HS-5 (cell line): ENCODE results near the gene BRDT.
"Not testable (repeated sequence)": the region's sequence is repeated elsewhere in the genome, so short reads cannot be mapped to it uniquely, and the experiment has no call there.

Experiments
- DNase-seq: peaks from one replicate; pipeline ENCODE4 v3.0.0-alpha.2; 2012; ENCODE audit warnings: low read depth

The BRDT gene

DNA sequence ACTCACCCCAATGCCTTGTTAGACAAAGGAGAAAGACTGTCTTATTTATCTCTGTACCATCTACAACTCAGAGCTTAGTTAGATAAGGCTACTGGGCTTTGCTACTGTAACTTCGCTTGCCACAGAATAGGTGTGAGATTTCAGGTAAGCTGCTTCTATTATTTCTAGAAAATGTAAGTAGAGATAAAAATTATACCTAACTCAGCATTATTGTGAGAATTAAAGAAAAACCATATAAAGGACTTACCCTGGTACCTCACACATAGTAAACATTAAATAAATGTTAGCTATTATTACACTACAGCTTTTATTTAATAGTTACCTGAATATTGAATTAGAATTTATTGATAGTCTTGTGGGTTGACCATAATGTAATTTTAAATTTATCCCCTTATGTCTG is 44.1 kb downstream of the BRDT start:
- DNase-seq: no peak

DNA sequence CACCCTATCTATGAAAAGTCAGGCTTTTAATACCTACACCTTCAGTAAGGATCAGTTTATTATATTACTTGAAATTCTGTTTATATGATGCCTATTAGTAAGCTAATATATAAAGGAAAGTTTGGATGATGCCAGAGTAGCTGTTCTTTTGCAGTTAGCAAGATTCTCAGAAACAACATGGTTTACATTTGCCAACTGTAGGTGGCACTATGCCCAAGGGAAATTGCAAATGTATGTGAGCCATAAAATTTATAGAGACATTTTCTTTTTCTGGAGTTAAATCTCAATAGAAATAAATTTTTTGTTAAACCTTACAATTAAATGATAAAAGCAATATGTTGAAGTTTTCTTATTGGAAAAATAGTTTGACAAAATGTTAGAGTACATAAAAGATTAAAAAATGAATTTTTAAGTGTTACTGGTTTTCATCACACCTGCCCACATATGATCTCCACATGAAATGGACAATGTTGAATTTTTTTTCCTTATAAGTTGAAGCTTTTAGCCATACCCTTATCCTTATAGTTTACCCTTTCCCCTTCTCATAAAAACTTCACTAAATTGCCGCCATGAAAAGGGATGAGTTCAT is 48.5 kb downstream of the BRDT start:
- DNase-seq: peak; percentile 28

- DNase-seq: no peak
These were observed 54.9 kb downstream of the BRDT start for GRCh38 chr1:92004129-92004528.

DNA sequence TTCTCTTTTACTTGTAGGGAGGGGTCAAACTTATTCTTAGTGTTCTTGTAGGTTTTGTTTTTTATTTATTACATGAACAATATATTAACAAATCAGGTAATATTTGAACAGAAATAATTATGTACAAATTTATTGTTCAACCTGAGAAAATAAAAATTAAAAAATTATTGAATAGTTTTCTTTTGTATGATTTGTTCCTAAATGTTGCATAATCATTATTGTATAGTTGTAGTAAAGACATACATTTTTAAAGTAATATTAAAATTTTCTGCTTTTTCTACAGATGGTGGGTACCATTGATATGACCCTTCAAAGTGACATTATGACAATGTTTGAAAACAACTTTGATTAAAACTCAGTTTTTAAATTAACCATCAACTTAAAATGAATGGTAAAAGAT is 64.7 kb downstream of the BRDT start:
- DNase-seq: no peak

DNA sequence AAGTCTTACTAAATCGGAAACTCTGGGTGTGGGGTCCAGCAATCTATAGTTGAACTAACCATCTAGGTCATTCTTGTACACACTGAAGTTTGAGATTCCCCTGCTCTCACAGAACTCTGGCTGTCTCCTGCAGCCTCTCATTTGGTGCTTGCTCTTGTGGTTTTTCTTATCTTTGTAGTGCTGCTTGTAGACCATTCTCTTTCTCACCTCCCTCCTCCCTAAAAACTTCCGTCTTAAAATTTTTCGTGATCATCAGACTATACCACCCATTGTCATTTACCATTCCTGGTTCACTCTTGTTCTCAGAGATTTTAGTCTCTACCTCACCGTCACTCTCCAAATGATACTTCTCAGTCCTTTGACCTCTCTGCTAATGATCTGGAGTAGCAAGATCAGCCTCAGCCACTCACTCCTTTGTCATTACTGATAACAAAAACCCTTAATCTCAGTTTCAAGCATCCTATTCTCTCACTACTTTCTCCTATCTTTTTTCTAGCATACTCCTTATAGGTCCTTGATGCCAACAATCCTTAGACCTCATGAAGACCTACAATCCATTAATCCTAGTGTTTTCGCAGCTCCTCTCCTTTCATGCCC is 67.6 kb downstream of the BRDT start:
- DNase-seq: no peak

- DNase-seq: no peak
These were observed 68.5 kb downstream of the BRDT start for GRCh38 chr1:92017656-92018055.

GRCh38 chr1:92026042-92026441 is 76.8 kb downstream of the BRDT start:
- not testable (repeated sequence) for DNase-seq

DNA sequence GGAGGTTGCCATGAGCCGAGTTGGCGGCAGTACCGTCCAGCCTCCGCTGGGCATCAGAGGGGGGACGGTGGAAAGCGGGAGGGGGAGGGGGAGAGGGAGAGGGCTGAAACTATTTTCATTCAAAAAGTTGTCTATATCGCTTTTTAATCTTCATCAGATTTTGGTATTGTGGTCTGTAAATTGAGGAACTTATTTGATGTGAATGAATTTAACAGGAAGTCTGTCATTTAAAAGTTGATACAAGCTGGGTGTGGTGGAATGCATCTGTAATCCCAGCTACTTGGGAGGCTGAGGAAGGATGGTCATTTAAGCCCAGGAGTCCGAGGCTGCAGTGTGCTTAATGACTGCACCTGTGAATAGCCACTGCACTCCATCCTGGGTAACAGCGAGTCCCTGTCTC is 77.6 kb downstream of the BRDT start:
- DNase-seq: no peak

DNA sequence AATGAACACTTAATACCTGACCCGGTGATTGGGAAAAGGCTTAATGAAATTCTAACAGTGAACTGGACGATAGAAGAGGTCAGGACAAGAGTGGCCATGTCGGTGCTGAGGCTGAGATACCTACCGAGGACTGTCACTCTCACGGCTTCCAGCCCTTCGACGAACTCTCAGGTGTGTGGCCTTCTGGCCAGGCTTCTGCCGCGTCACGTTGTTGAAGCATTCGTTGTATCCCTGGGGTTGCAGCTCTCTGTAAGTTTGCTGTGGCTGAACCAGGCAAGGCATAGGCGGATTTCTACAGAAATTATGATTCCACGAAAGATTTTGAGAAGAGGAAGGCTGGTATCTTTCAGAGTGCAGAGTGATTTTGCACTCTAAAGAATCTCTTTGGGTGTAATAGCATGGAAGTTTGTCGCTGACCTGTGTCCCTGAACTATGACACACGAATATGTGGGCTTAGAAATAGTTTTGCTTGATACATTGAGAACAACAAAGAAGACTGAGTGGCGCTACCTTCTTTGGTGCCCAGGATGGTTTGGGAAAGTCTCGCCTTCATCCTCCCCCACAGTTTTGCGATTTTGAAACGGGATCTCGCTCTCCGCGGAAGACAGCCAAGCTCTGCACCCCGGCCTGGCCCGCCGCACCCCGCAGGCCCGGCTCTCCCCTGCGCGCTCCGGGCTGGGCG is 80.2 kb downstream of the BRDT start:
- DNase-seq: no peak

DNA sequence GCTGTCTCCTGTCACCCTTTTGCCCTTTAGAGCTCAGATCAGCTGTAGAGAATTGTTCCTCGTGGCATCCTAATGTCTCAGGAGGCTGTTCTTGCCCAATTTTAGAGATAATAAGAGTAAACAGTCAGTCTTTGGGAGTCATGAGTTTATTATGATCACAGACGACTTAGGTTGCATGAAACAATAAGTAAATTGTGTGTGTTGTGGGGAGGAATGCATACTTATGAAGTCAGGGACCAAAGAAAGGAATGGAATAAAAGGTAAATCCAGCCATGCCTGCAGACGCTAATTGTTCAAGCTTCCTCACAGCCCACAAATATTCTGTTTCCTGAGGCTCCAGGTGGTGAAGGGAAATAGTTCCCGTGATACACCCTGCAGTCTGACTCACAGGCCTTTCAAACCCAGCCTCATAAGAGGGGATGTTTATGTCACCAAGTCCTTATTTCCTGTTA is 81.5 kb downstream of the BRDT start:
- no peak for DNase-seq

- DNase-seq: no peak
These were observed 82.3 kb downstream of the BRDT start for GRCh38 chr1:92031281-92032110.

DNA sequence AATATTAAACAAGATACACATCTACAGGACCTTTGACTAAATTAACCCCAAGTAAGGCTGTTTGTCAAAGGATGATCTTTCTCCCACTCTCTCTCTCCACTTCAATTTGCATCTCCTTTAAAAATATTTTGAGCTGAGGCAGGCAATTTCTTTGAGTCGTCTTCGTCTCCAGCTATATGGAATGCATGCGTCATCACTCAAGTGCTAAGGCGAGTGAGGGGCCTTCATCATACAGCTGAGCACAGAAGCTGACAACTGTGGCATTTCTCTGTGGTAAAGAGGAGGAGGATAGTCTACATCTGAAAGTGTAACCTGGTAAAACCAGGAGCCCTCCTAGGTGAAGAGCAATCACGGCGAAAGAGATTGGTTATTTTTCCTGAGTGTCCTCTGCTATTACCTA is 88.2 kb downstream of the BRDT start:
- no peak for DNase-seq

DNA sequence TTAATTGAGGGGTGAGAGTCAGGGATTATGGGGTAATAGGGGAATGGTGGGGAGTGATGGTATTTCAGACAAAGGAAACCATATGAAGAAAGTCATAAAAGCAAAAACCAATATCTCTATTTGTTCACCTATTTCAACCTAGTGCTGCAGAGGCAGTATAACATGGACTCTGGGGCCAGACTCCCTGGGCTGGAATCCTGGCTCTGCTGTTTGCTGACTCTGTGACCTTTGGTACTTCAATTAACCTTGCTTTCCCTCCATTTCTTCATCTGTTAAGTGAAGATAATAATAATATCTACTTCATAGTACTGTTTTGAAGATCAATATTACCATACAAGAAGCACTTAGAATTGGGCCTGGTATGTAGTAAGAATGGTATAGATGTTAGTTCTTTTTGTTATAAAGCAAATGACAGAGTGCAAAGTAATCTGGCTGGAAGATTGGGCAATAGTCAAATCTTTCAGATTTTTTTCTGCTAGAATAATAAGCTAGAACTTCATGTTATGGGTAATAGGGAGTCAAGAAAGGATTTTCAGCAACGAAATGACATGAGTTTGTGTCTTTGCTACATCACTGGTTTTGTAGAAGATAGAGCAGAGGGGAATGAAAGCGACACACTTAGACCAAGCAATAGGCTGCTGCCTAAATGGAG is 89.6 kb downstream of the BRDT start:
- DNase-seq: no peak

DNA sequence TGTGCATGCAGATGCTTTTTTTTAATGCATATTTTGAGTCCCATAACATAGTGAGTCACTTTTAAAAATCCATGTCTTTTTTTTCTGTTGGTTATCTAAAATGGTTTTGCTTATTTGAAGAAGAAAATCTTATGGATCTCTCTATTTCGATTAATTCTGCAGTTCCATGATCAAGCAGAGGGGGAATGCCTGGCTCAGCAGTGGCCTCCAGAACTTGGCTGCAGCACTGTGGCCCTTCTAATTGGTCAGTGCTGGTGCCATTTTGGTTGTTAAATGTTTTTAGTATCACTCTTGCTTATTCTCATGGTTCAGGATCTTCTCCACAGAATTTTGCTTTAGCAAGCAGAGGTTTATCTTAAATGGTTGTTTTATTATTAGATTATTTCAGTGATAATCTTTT is 91.8 kb downstream of the BRDT start:
- no peak for DNase-seq

- no peak for DNase-seq
These were observed 94.4 kb downstream of the BRDT start for GRCh38 chr1:92043621-92044020.

DNA sequence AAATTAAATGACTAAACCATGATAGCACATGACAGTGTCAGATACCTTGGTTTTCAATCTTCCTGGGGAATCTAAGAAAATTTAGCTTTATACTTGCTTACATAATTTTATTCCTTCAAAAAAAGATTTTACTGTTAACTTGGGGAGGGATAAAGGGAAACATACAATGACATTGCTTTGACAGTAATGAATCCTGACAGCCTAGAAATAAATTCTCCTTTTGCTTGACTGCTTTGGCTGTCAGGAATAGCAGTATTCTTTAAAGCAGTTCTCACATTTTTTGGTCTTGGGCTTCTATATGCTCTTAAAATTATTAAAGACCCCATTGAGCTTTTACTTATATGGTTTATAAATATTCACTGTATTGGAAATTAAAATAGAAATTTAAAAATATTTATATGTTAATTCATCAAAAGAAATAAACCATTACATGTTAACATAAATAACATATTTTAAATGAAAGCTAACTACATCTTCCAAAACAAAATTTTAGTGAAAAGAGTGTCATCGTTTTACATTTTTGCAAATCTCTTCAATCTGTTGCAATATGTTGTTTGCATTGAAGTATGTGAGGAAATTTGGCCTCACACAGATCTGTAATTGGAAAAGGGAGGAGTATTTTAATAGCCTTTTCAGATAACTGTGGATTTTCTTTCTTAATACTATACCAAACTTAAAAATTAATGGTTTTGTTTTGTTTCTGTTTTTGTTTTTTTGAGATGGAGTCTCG is 96.7 kb downstream of the BRDT start:
- no peak for DNase-seq

- DNase-seq: no peak
These were observed 102.7 kb downstream of the BRDT start for GRCh38 chr1:92051948-92052347.
